ENCODE results near the gene COPZ1.

GRCh38 chr12:54328595-54329337 lies 3.8 kb downstream of the COPZ1 start:
- TF ChIP-seq, protein P1, sequence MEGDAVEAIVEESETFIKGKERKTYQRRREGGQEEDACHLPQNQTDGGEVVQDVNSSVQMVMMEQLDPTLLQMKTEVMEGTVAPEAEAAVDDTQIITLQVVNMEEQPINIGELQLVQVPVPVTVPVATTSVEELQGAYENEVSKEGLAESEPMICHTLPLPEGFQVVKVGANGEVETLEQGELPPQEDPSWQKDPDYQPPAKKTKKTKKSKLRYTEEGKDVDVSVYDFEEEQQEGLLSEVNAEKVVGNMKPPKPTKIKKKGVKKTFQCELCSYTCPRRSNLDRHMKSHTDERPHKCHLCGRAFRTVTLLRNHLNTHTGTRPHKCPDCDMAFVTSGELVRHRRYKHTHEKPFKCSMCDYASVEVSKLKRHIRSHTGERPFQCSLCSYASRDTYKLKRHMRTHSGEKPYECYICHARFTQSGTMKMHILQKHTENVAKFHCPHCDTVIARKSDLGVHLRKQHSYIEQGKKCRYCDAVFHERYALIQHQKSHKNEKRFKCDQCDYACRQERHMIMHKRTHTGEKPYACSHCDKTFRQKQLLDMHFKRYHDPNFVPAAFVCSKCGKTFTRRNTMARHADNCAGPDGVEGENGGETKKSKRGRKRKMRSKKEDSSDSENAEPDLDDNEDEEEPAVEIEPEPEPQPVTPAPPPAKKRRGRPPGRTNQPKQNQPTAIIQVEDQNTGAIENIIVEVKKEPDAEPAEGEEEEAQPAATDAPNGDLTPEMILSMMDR (conservative IDR thresholded peaks at IDR 0.05; ENCODE audit: low read length): no peak
- TF ChIP-seq EZH2phosphoT487 (IDR thresholded peaks at IDR 0.05; ENCODE audit: borderline replicate concordance): no peak

Measured in Loucy (cell line).